HG02763 (cell line): ENCODE measurements around the gene CDKAL1.
"Not testable (repeated sequence)": the region's sequence is repeated elsewhere in the genome, so short reads cannot be mapped to it uniquely, and the experiment has no call there.

Experiments used
- ATAC-seq: cut with Tn5 transposase; IDR thresholded peaks from one replicate; pipeline ENCODE4 v1.9.1; 2021; ENCODE audit warnings: mild to moderate bottlenecking, moderate library complexity; ENCODE audit not compliant: unreplicated experiment

The CDKAL1 gene

DNA sequence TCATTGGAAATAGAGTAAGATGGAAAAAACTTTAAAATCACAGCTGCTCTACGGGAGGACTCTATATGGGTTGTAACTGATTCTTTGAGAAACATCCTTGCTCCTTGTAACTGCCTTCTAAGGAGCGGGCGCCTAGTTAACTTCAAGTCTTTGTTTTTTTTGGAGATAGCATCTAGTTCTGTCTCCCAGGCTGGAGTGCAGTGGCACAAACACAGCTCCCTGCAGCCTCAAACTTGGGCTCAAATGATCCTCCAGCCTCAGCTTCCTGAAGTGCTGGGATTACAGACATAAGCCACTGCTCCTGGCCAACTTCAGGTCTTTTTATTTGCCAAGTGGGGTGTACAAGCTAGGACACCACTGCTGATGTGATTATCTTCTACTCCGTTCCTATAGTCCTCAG lies 552.9 kb downstream of the CDKAL1 start:
- ATAC-seq: no peak

DNA sequence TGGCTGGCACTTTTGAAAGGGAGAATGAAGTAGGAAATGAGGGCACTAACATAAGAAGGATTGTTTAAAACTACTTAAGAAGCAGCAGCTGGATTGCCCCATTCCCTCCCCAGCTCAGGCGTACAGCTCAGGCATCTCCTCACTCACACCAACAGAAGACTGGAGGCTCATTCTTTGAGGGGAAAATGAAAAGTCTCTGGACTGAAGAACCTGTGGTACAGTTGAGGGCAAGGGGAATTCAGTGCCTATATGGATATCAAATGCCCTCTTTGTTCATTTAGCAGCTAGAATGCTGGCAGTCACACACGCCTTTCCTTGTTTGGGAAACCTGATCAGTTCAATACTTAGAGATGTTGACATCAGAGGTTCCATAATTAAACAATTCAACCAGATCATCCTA lies 557.2 kb downstream of the CDKAL1 start:
- no peak for ATAC-seq

DNA sequence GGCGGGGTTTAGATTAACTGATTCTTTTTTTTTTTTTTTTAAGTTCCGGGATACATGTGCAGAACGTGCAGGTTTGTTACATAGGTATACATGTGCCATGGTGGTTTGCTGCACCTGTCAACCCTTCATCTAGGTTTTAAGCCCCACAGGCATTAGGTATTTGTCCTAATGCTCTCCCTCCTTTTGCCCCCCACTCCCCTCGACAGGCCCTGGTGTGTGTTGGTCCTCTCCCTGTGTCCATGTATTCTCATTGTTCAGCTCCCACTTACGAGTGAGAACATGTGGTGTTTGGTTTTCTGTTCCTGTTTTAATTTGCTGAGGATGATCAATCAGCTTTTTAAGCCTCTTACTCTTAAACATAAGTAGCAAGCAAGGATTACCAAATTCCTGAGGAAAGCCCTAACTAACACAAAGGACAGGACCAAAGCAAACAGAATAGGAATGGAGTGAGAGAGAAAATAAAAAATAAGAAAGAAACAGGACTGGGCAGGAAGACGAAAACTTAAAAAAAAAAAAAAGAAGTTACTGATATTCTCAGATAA lies 558.0 kb downstream of the CDKAL1 start:
- not testable (repeated sequence) for ATAC-seq

DNA sequence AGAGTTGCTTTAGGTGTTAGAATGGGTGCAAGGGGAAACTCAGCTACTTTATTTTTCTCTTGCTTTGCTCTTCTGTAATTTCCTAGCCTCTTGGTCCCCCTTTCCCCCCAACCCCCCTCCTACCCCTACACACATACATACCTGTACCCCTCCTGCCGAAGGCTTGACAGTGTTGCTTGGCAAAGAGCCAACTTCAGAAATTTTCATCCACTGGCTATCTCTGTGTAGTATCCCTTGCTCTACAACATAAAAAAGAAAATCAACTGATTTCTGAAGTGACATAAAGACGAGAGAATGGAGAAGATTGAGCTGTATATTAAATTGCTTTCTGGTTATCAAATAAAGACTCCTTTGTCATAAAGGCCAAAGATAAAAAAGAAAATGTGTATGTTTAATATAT lies 561.2 kb downstream of the CDKAL1 start:
- ATAC-seq: no peak

DNA sequence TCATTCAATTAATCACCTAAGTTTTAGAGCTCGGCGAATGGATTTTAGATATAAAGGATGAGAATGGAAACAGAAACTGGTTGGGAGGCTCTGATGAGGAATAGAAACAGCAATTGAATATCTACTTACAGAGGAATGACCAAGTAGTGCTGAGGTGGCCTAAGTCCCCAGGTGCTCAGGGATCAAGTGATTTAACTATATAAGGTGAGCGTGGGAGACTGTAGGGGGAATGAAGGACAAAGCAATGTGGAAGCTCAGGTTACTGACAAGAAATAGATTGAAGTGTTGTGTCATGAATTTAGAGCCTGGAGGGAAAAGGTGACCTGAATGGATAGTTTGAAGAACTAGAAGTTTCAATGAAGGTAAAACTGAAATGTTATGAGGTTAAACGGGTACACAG lies 563.9 kb downstream of the CDKAL1 start:
- ATAC-seq: no peak

DNA sequence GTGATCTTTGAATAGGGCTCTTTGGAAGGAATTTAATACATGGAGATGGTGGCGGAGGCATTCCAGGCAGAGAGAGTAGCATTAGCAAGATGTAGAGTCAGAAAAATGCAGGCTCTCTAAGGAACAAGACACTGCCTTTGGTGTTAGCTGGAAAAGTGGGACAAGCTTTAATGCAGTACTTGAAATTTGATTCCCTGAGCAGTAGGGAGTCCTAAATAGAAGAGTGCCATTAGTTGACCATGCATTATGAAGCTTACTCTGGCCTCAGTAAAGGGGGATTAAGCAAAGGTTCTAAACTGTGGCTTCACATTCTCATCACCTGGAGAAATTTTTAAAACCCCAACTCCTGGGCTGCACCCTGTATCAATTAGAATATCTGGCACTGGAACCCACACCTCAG lies 564.5 kb downstream of the CDKAL1 start:
- ATAC-seq: no peak

DNA sequence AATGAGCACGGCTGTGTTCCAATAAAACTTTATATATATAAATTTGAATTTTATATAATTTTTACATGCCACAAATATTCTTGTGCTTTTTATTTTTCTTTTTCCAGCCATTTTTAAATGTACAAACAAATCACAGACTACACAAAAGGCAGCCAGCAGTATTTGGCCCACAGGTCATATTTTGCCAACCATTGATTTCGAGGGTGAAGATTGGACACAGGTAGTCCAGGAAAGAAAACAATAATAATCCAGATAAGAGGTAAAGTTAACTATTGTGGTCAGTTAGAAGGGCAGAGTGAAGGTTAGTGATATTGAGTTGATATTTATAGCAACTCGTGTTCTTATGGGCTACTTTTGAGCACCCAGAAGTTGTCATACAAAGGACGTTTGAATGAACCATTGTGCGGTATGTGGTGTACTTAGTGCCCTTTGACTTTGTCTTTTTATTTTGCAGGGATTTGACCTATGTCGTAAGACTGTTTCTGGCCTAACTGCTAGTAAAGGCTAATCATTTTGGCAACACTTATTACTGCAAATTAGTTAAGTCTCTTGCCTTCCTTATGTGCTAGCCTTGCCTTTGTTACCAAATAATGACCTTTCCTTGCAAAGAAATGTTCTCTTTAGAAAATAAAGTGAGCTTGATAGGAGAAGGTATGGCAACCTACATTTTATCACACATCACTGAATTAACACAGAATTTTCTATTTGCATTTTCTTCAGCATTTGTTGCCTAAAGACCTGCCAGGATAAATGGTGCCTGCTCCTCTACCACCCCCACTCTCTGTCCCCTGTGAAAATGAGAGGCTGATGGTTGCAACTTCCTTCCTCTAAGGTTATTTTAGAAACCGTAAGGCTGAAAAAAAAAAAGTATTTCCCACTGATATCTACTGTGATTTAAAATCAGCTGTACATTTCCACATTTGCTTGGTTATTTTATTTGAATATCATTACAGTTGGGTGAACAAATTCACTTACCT lies 565.4 kb downstream of the CDKAL1 start:
- ATAC-seq: no peak

DNA sequence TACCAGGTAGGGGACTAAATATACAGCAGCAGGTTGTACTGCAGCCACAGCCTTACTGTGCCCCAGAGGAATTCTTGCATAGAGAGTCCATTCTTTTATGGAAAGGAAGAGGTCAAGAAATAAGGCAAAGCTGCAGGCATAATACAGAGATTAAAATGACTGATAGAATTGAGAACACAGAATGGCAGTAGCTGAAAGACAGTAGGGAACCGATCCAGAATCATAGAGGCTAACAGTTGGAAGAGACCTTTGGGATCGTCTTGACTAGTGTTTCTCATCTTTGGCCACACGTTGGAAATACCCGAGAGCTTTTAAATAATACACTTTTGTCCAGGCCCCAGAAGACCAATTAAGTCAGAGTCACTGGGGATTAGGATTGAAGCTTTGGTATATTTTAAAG lies 566.7 kb downstream of the CDKAL1 start:
- ATAC-seq: no peak

DNA sequence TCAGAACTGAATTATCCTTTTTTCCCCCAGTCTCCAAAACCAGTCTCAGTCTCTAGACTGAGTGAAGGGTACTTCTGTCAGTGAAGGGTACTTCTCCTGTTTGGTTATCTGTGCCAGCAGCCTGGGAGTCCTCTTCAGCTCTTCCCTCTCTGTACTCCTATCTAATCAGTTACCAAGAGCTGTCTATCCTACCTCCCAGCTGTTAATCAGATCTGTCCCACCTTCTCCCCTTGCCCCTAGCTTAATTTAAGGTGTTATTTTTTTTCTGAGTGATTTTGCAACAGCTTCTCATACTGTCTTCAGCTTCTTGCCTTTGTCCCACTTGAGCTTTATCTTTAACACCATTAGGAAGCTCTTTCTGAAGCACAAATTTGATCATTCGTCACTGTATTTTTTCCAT lies 567.4 kb downstream of the CDKAL1 start:
- ATAC-seq: no peak

DNA sequence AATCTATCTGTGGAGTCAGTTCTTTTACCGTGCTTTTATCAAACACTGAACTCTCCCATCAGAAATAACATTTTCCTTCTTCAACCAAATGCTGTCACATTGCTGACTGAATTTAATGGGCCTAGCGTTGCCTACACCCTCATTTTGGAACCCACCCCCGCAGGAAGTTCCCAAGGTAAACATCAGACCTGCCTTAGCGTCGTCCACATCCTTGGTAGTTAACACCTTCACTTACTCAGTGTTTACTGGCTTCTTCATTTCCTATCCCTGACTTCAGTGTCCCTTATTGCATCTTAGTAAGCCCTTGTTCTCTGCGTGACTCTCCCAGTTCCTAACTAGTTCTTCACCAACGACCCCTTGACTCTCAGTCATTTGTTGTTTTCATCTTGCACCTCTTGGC lies 567.9 kb downstream of the CDKAL1 start:
- no peak for ATAC-seq

DNA sequence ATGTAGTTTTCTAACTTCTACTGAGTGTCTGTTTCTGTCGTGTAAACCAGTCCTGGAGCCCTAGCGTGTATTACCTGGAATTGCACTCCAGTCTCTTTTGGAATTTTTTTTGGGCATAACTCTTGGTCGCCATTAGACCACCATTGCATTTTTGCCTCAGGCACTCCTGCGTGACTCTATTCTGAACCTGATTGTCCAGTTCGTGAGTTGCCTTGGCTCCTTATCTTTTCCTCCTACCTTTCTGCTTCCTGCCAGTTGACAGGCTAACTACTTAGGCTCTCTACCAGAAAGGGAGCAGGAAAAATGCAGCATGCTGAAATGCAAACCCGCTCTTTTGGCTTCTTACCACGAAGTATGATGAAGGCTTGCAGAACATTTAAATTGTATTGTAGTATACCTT lies 568.4 kb downstream of the CDKAL1 start:
- no peak for ATAC-seq

DNA sequence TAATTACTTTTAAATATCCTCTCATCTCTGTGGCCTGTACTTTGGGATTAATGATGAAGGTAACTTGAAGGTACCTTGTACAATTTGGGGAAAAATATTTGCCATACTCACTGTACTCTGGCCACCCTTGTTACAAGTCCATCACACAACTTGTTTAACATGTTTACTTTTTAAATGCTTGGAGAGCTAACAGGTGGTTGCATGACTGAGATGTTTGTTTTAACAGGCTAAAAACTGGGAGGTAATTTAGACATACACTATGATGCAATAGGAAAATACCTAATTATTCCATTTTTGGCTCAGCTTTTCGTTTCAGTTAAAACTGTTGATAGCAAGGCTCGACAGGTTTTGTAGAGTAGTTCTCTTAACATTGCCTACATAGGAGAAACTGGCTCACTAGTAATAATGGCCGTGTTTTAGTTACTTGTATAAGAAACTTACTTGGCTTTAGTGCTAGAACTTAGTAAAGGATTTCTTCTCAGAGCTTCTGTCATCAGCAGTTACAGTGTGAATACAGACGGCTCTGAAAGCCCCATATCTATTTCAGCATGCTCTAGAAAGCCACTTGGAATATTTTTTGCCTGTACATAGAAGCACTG lies 569.5 kb downstream of the CDKAL1 start:
- no peak for ATAC-seq

DNA sequence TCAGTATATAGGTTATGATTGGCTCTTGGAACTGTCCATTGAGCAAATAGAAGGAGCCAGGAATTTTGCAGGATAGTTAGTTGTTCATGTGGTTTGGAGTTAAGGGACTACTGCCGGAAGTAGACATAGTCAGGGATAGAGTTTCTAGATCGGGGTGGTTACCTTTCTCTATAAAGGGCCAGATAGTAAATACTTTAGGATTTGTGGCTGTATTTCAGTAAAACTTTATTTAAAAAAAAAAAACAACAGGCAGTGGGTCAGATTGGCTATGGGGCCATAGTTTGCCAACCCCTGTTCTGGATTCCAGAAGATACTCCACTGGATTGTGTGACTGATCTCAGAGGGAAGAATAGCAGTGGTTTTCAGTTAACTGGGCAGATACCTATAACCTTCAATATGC lies 570.0 kb downstream of the CDKAL1 start:
- ATAC-seq: no peak

DNA sequence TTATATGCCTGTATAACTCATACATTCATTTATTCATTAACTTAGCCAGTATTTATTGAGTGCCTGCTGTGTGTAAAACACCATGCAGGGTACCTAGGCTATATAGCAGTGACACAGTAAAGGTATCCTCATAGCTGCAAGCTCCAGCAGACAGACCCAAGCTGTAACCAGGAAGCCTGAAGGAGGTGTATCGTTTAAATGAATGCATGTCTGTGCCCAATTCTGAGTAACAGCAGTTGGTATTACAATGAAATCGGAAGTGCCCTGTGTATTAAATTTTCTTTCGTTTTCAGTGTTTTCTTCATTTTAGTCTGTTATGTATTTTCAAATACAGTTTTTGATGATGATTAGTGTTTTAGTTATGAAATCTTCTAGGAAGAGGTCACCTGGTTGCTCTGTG lies 573.5 kb downstream of the CDKAL1 start:
- no peak for ATAC-seq

DNA sequence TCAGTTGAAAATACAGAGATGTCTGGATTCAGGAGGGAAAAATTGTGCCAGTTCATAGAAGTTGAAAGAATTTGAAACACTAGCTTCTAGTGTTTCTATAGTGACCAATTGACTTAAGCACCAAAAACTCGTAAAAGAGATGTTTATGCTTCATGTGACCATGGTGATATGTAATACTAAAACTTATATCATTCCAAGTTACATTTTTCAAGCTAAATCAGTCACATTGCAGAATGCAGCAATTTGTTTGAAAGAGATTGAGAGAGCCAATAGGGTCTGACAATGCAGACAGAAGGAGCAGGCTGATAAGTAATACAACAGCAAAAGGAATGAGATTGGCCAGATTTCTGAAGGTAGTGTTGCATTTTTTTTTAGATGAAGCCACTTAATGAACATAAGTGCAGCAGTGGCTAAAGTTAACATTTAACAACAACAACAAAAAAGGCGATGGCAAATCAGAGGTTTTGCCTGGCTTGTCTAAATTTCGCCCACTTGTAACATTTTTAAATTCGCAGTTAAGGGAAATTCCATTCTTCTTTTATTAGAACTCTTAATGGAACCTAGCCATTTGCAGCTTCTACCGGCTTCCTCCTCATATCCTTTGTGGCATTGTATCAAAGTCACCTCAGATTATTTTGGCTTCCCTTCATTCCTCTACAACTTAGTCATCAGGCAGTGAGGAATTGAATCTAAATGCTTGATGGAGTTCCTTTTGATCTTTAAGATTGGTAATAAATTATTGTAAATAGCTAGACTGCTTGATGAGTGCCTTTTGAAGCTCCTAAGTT lies 575.3 kb downstream of the CDKAL1 start:
- no peak for ATAC-seq

DNA sequence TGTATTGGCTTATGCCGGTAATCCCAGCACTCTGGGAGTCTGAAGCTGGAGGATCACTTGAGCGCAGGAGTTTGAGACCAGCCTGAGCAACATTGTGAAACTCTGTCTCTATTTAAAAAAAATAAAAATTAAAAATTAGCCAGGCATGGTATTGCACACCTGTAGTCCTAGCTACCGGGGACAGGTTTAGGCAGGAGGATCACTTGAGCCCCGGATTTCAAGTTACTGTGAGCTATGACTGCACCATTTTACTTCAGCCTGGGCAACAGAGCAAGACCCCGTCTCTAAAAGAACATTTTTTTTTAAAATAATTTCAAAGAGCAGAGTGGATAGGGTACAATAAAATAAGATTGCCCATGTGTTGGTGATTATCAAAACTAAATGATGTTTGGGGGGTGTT lies 576.4 kb downstream of the CDKAL1 start:
- ATAC-seq: no peak

DNA sequence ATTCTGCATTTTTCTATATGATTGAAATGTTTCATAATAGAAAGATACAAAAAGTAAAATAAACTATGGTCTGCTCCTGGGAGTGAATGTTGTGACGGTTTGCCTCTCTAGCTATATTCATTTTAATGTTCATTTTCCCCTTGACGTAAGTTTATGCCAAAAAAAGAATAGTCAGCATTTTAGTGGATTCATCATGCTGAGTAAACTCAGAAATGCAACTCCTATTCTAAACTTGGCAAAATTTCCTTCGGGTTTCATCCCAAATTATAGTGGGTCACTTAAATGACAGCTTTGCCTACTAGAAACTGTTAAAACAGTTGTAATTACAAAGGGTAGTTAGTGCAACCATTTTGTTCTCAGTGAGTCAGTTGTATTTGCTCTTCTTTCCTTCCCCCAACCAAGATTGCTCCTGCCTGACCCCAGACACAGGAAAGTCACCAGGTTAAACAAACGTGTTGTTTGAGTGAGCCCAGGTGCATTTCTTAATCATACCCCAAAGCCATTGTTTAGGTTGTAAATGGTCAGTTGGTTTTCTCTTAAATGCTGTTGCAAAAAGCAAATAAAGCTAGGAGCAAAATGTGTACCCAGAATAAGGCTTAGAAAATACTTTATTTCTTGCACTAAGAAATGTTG lies 577.0 kb downstream of the CDKAL1 start:
- no peak for ATAC-seq

DNA sequence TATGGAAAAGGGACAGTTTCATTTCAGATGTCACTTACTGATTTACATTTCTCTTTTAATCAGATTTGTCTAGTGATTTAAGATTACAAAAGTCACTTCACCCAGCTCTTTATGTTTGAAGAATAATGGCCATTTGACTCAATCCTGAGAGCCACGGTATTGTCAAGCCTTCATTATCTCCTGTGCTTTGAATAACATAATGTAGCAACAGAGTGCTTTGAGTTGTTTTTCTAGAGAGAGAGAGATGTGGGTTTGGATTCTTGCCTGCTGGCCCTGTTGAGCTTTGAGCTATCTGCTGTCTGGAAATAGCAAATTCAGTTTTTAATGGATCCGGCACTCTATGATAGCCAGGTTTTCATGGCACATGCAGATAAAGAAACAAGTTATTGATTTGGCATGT lies 580.9 kb downstream of the CDKAL1 start:
- ATAC-seq: no peak

DNA sequence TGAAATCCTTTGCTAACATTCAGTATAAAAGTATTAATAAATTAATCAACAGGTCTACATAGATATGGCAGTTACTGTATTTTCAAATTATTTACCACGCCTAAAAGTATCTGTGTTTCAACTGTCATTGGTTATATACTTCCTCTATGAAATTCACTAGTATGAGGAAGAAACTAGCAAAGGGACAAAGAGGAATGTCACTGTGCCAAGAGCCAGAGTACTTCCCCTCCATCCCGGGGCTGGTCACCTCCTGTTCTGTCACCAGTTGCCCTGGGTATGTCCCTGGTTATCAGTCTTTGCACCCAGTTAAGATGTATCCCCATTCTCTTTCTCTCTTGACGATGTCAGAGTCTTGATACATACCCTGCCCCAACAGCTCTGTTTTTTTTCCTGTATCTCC lies 582.5 kb downstream of the CDKAL1 start:
- no peak for ATAC-seq

DNA sequence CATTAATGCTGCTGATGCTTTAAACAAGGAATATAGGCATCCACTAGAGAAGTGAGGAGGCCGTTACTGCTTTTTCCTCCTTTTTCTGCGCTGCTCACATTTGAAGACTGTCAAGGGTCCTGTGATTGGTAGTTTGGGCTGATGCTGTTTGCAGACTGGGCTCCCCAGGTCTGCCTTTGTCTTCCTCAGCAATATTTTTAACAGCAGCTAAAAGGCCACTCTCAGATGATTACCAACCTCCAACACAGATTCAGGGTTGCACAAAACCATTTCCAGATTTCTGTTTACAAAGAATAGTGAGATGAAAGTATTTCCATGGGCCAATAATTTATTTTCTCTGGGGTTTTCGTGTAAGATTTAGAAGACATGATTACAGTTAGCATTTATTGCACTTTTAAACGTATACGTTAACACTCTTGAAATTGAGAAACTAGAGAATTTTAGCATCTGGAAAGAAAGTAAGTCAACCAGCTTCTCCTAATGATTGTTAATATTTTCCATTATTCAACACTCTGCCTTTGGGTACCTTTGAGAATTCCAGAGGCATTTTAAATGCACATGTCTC lies 584.0 kb downstream of the CDKAL1 start:
- ATAC-seq: no peak
